H1 (cell line): ENCODE results near the gene CLDN6.

Experiments
- CEBPB ChIP-seq: IDR thresholded peaks from 2 replicates; pipeline ENCODE4 v1.6.1; 2012; ENCODE audit warnings: low read depth, low read length
- CHD2 ChIP-seq: IDR thresholded peaks from 2 replicates; pipeline ENCODE4 v1.6.1; 2012; ENCODE audit warnings: low read length, improper control_type of control experiment
- EP300 ChIP-seq, 2 experiments: IDR thresholded peaks; 1 replicate in 1 of 2; 2 replicates in 1 of 2; pipeline ENCODE4 v1.6.1; 2011 to 2012; ENCODE audit warnings: low read depth in 2 of 2, low read length in 2 of 2, mild to moderate bottlenecking in 2 of 2, borderline replicate concordance in 1 of 2, inconsistent platforms in 1 of 2, moderate library complexity in 1 of 2
- EZH2 ChIP-seq: fragments of 200-600 bp; sonication (generic); IDR thresholded peaks from 2 replicates; pipeline ENCODE4 v1.7.1; 2012; ENCODE audit warnings: low read depth, mild to moderate bottlenecking, moderate library complexity, low read length, inconsistent platforms; ENCODE audit not compliant: severe bottlenecking
- FOSL1 ChIP-seq: IDR thresholded peaks from 2 replicates; pipeline ENCODE4 v1.6.1; 2011; ENCODE audit warnings: mild to moderate bottlenecking, low read depth, low read length, moderate library complexity; ENCODE audit not compliant: insufficient read depth
- GABPA ChIP-seq: IDR thresholded peaks from 2 replicates; pipeline ENCODE4 v1.6.1; 2011; ENCODE audit warnings: mild to moderate bottlenecking, low read length, moderate library complexity, borderline replicate concordance; ENCODE audit not compliant: insufficient read depth
- POLR2A ChIP-seq, 2 experiments: IDR thresholded peaks; 1 replicate in 1 of 2; 2 replicates in 1 of 2; pipeline ENCODE4 v1.6.1; 2011; ENCODE audit warnings: low read depth in 2 of 2, low read length in 2 of 2, mild to moderate bottlenecking in 2 of 2; ENCODE audit errors: control extremely low read depth in 1 of 2
- POLR2AphosphoS5 ChIP-seq: IDR thresholded peaks from 2 replicates; pipeline ENCODE4 v1.6.1; 2011; ENCODE audit warnings: low read depth, low read length
- TAF1 ChIP-seq: IDR thresholded peaks from 2 replicates; pipeline ENCODE4 v1.6.1; 2011; ENCODE audit warnings: mild to moderate bottlenecking, low read depth, low read length
- TEAD4 ChIP-seq: IDR thresholded peaks from 2 replicates; pipeline ENCODE4 v1.6.1; 2012; ENCODE audit warnings: low read depth, low read length, inconsistent platforms, mixed read lengths
- ZNF274 ChIP-seq: IDR thresholded peaks from 2 replicates; pipeline ENCODE4 v1.7.0; 2012; ENCODE audit warnings: low read length, borderline replicate concordance; ENCODE audit errors: extremely low read depth
- TF ChIP-seq, protein P1 (sequence below), 3 experiments: IDR thresholded peaks; 1 replicate in 2 of 3; 2 replicates in 1 of 3; pipeline versions ENCODE4 v1.5.1 to v1.6.1; 2011; ENCODE audit warnings: low read length in 3 of 3, mild to moderate bottlenecking in 3 of 3, inconsistent platforms in 2 of 3, low read depth in 1 of 3, moderate library complexity in 1 of 3; ENCODE audit not compliant: insufficient read depth in 1 of 3; ENCODE audit errors: control extremely low read depth in 1 of 3

- TF ChIP-seq CHD2 (no peak), TEAD4 (no peak), FOSL1 (no peak), TAF1 (no peak), EP300 (IDR thresholded peaks at IDR 0.05; ENCODE audit: borderline replicate concordance in 1 of 2, low read depth in 2 of 2, low read length in 2 of 2) (no peak), ZNF274 (no peak), EZH2 (no peak), POLR2A (IDR thresholded peaks at IDR 0.05; ENCODE audit: control extremely low read depth in 1 of 2, low read depth in 2 of 2, low read length in 2 of 2) (no peak), CEBPB (no peak), POLR2AphosphoS5 (no peak), GABPA (no peak)
- TF ChIP-seq, protein P1, sequence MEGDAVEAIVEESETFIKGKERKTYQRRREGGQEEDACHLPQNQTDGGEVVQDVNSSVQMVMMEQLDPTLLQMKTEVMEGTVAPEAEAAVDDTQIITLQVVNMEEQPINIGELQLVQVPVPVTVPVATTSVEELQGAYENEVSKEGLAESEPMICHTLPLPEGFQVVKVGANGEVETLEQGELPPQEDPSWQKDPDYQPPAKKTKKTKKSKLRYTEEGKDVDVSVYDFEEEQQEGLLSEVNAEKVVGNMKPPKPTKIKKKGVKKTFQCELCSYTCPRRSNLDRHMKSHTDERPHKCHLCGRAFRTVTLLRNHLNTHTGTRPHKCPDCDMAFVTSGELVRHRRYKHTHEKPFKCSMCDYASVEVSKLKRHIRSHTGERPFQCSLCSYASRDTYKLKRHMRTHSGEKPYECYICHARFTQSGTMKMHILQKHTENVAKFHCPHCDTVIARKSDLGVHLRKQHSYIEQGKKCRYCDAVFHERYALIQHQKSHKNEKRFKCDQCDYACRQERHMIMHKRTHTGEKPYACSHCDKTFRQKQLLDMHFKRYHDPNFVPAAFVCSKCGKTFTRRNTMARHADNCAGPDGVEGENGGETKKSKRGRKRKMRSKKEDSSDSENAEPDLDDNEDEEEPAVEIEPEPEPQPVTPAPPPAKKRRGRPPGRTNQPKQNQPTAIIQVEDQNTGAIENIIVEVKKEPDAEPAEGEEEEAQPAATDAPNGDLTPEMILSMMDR (IDR thresholded peaks at IDR 0.05; ENCODE audit: control extremely low read depth in 1 of 3, insufficient read depth in 1 of 3, low read depth in 1 of 3, low read length in 3 of 3): no peak
These were observed 49.6 kb downstream of the CLDN6 start for GRCh38 chr16:2968368-2968737.
